Spleen (tissue), 11 donors: ENCODE measurements around the gene ARSI. TPM values are rescaled to one million over a fixed set of nuclear protein-coding genes. Genes with fewer than 3 reads are reported as not detected.

ENCODE experiments used
- DNase-seq: peaks from one replicate; pipeline ENCODE4 v3.0.0-alpha.2; 2020
- H3K27ac ChIP-seq, 8 donors: fragments of 200-600 bp; sonication (generic) in 7 of 8; 1 replicate in 4 of 8; 2 replicates in 4 of 8; pipeline versions ENCODE4 v1.5.0 to v1.8.0; 2016 to 2021; ENCODE audit warnings: inconsistent platforms in 4 of 8, mild to moderate bottlenecking in 4 of 8, moderate library complexity in 1 of 8
- H3K27me3 ChIP-seq, 7 donors: fragments of 200-600 bp; sonication (generic) in 6 of 7; replicated peaks in 1 of 7; 1 replicate in 4 of 7; 2 replicates in 3 of 7; pipeline versions ENCODE4 v1.5.0 to v1.8.0; 2016 to 2021; ENCODE audit warnings: inconsistent platforms in 3 of 7, mild to moderate bottlenecking in 1 of 7
- H3K36me3 ChIP-seq, 6 donors: fragments of 200-600 bp; sonication (generic) in 5 of 6; 1 replicate in 4 of 6; 2 replicates in 2 of 6; pipeline versions ENCODE4 v1.5.0 to v1.8.0; 2016 to 2021; ENCODE audit warnings: inconsistent platforms in 2 of 6
- H3K4me1 ChIP-seq, 6 donors: fragments of 200-600 bp; sonication (generic) in 5 of 6; 1 replicate in 3 of 6; 2 replicates in 3 of 6; pipeline versions ENCODE4 v1.5.0 to v1.8.0; 2016 to 2021; ENCODE audit warnings: inconsistent platforms in 3 of 6
- H3K4me3 ChIP-seq, 8 donors: fragments of 200-600 bp; sonication (generic) in 7 of 8; 1 replicate in 4 of 8; 2 replicates in 4 of 8; pipeline versions ENCODE4 v1.5.0 to v1.8.0; 2016 to 2021; ENCODE audit warnings: inconsistent platforms in 4 of 8, mild to moderate bottlenecking in 4 of 8, moderate library complexity in 2 of 8
- H3K9me3 ChIP-seq, 8 donors: fragments of 200-600 bp; sonication (generic) in 7 of 8; 1 replicate in 4 of 8; 2 replicates in 4 of 8; pipeline versions ENCODE4 v1.5.0 to v1.8.0; 2016 to 2021; ENCODE audit warnings: inconsistent platforms in 4 of 8
- CTCF ChIP-seq, 11 experiments: fragments of 200-600 bp in 7 of 11; fragments of 450-650 bp in 4 of 11; sonication (generic) in 4 of 11; IDR thresholded peaks in 8 of 11; conservative IDR thresholded peaks in 3 of 11; 1 replicate in 7 of 11; 2 replicates in 4 of 11; pipeline versions ENCODE4 v1.4.0 to v1.8.0; 2016 to 2021; ENCODE audit warnings: antibody characterized with exemption in 11 of 11, inconsistent platforms in 4 of 11, mild to moderate bottlenecking in 1 of 11
- POLR2A ChIP-seq, 3 donors: fragments of 450-650 bp; IDR thresholded peaks; one replicate each; pipeline ENCODE4 v1.5.1; 2017; ENCODE audit warnings: antibody characterized with exemption in 3 of 3, mild to moderate bottlenecking in 1 of 3
- POLR2AphosphoS5 ChIP-seq, 3 donors: sonication (generic); formaldehyde crosslinking; IDR thresholded peaks; one replicate each; pipeline ENCODE4 v1.5.1; 2017; ENCODE audit warnings: antibody characterized with exemption in 3 of 3
- WGBS, 5 donors: extraction: QIAGEN DNeasy Blood & Tissue Kit in 3 of 5; methylation state at CpG; one replicate each; pipeline versions ENCODE4 v1.1.5 to v1.1.7; 2013 to 2018; 5-methylcytosine and 5-hydroxymethylcytosine counted together
- intact Hi-C: fragments of 100-400 bp; cut with DNase I; formaldehyde crosslinking; loops from one replicate; pipeline ENCODE4 v1.15.0; 2023; ENCODE audit warnings: low total_unique reads
- polyA plus RNA-seq, 3 donors: library from polyadenylated mRNA; stranded (reverse); fragments of 200-250 nt; gene quantifications; one replicate each; pipeline ENCODE4 v1.2.1, GENCODE V29; 2013
- total RNA-seq, 7 donors: library from RNA; depleted of rRNA in 3 of 7; stranded (reverse); fragments of >200 nt in 3 of 7; fragmentation: NEBNext Ultra II Directional in 4 of 7; extraction: Animal tissue kit (Norgen Biotek cat#: 25700) in 4 of 7; gene quantifications; one replicate each; pipeline versions ENCODE4 v1.1.0 to v1.2.1, GENCODE V29; 2016 to 2021
- donor health status: healthy with polysubstance abuse.
- donor health status: DM: no; HTN: no; CAD: no; lungs with moderate emphysema.
- donor health status: DM: no; HTN: no; CAD: no.
- donor health status: Bipolar disorder and iron deficiency.
- donor health status: healthy.
- donor health status: DM: no; HTN: no; CAD: no.
- donor health status: DM: yes; HTN: yes; CAD: no.

The ARSI gene
- total and polyA plus RNA-seq, 10 donors, result 0.07 to 3.8 (median 0.92) TPM

GRCh38 chr5:150343994-150344631 lies 41.4 kb upstream of the ARSI start:
- Histone ChIP-seq H3K27ac (no peak overlapping the region), H3K27me3 (no peaks in the 10 kb centered on the region), H3K4me3 (no peak overlapping the region), H3K4me1 (no peaks in the 10 kb centered on the region), H3K9me3 (no peaks in the 10 kb centered on the region), H3K36me3 (no peaks in the 10 kb centered on the region)
- DNase-seq, result no peak
- TF ChIP-seq POLR2AphosphoS5 (IDR thresholded peaks at IDR 0.05), result no peak
- TF ChIP-seq CTCF (IDR thresholded peaks at IDR 0.05 in 8 of 11, conservative IDR thresholded peaks at IDR 0.05 in 3 of 11), result no peak
- no peak for TF ChIP-seq POLR2A (IDR thresholded peaks at IDR 0.05)
- intact Hi-C loops, result no loop called here
- 86 to 89% (median 88%) methylated on average over 7 of the region's 7 CpGs for WGBS, 5 donors

DNA sequence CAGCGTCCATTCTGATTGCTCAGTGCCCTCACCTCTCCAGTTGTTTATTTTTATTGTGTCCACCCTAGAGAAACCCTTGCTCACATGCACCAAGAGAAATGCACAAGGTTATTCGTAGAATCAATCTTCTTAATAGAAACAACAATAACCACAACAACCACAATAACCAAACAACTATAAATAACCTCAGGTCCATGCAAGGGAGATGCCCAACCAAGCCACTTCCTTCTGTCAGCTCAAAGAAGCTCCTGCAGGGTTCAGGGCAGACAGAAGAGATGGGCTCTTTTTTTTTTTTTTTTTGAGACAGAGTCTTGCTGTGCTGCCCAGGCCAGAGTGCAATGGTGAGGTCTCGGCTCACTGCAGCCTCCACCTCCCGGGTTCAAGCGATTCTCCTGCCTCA lies 39.9 kb upstream of the ARSI start:
- 74 to 80% (median 80%) methylated on average over 5 of the region's 5 CpGs for WGBS, 5 donors
- Histone ChIP-seq H3K4me1 (no peaks in the 10 kb centered on the region), H3K27ac (no peak overlapping the region), H3K4me3 (no peak overlapping the region), H3K27me3 (no peaks in the 10 kb centered on the region), H3K9me3 (no peaks in the 10 kb centered on the region), H3K36me3 (no peaks in the 10 kb centered on the region)
- TF ChIP-seq CTCF (IDR thresholded peaks at IDR 0.05 in 8 of 11, conservative IDR thresholded peaks at IDR 0.05 in 3 of 11), result no peak
- TF ChIP-seq POLR2A (IDR thresholded peaks at IDR 0.05), result no peak
- no peak for TF ChIP-seq POLR2AphosphoS5 (IDR thresholded peaks at IDR 0.05)
- DNase-seq, result no peak
- intact Hi-C loops, result no loop called here

DNA sequence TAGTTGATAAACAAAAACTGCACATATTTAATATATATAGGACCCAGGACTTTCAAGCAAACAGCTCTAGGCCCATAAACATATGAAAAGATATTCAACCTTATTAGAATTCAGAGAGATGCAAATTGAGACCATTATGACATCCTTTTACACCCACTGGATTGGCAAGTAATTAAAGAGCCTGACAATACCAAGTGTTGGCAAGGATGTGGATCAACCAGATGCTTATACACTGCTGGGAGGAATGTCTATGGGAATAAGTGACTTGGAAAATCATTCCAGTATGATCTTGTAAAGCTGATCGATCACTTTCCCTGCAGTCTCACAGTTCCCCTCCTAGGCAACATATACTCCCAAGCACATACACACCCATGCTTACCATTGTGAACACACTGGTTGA lies 39.3 kb upstream of the ARSI start:
- Histone ChIP-seq H3K27me3 (no peaks in the 10 kb centered on the region), H3K27ac (no peak overlapping the region), H3K4me1 (no peaks in the 10 kb centered on the region), H3K36me3 (no peaks in the 10 kb centered on the region), H3K4me3 (no peak overlapping the region), H3K9me3 (no peaks in the 10 kb centered on the region)
- DNase-seq, result no peak
- TF ChIP-seq POLR2AphosphoS5 (IDR thresholded peaks at IDR 0.05) (no peak), POLR2A (IDR thresholded peaks at IDR 0.05) (no peak), CTCF (IDR thresholded peaks at IDR 0.05 in 8 of 11, conservative IDR thresholded peaks at IDR 0.05 in 3 of 11) (no peak)
- WGBS, 5 donors, result 89 to 100% (median 94%) methylated on average over 1 of the region's 1 CpG
- intact Hi-C loops, result no loop called here

GRCh38 chr5:150341331-150341730 lies 38.6 kb upstream of the ARSI start:
- Histone ChIP-seq H3K36me3 (no peaks in the 10 kb centered on the region), H3K4me3 (no peak overlapping the region), H3K27me3 (no peaks in the 10 kb centered on the region), H3K27ac (no peak overlapping the region), H3K9me3 (no peaks in the 10 kb centered on the region), H3K4me1 (no peaks in the 10 kb centered on the region)
- TF ChIP-seq POLR2AphosphoS5 (IDR thresholded peaks at IDR 0.05) (no peak), POLR2A (IDR thresholded peaks at IDR 0.05) (no peak), CTCF (IDR thresholded peaks at IDR 0.05 in 8 of 11, conservative IDR thresholded peaks at IDR 0.05 in 3 of 11) (no peak)
- 82 to 92% (median 89%) methylated on average over 4 of the region's 4 CpGs for WGBS, 5 donors
- no peak for DNase-seq
- intact Hi-C loops, result no loop called here
